SKM-1 (cell line): Measurements from ENCODE around the gene TMCC2.
A peak's percentile ranks its signal among the peaks of the same experiment; 100 is the strongest.
"Not testable (repeated sequence)": the region's sequence is repeated elsewhere in the genome, so short reads cannot be mapped to it uniquely, and the experiment has no call there.

ENCODE experiments used
- DNase-seq: peaks from one replicate; lab custom pipeline; 2025; ENCODE audit not compliant: unreplicated experiment; lab: John Stamatoyannopoulos, UW

Gene TMCC2

GRCh38 chr1:205227584-205228013 is at the start of gene TMCC2:
TSS of gene TMCC2 (plus strand) at chr1:205227946. CDS start at chr1:205228565, 619 bp downstream.
- DNase-seq, result peak; percentile 60

- no peak for DNase-seq
These were observed 47.9 kb upstream of the TMCC2 start for GRCh38 chr1:205179842-205180241.

GRCh38 chr1:205180331-205180730 is 47.4 kb upstream of the TMCC2 start:
- not testable (repeated sequence) for DNase-seq

GRCh38 chr1:205182930-205183329 is 44.8 kb upstream of the TMCC2 start:
- no peak for DNase-seq

- no peak for DNase-seq
These were observed 43.9 kb upstream of the TMCC2 start for GRCh38 chr1:205183676-205184335.

GRCh38 chr1:205186191-205186590 is 41.6 kb upstream of the TMCC2 start:
- DNase-seq, result no peak

- no peak for DNase-seq
These were observed 40.3 kb upstream of the TMCC2 start for GRCh38 chr1:205187420-205187819.

GRCh38 chr1:205188098-205188497 is 39.6 kb upstream of the TMCC2 start:
- no peak for DNase-seq

- no peak for DNase-seq
These were observed 39.1 kb upstream of the TMCC2 start for GRCh38 chr1:205188596-205188995.

GRCh38 chr1:205189131-205189530 is 38.6 kb upstream of the TMCC2 start:
- DNase-seq, result no peak

- no peak for DNase-seq
These were observed 36.7 kb upstream of the TMCC2 start for GRCh38 chr1:205190845-205191577.

- DNase-seq, result no peak
These were observed 36.1 kb upstream of the TMCC2 start for GRCh38 chr1:205191622-205192021.

GRCh38 chr1:205192287-205192686 is 35.5 kb upstream of the TMCC2 start:
- DNase-seq, result no peak

GRCh38 chr1:205199090-205199930 is 28.4 kb upstream of the TMCC2 start:
- DNase-seq, result no peak

GRCh38 chr1:205199931-205200299 is 27.8 kb upstream of the TMCC2 start:
- no peak for DNase-seq

- no peak for DNase-seq
These were observed 23.2 kb upstream of the TMCC2 start for GRCh38 chr1:205204552-205204951.

- no peak for DNase-seq
These were observed 22.7 kb upstream of the TMCC2 start for GRCh38 chr1:205205055-205205454.

- no peak for DNase-seq
These were observed 18.9 kb upstream of the TMCC2 start for GRCh38 chr1:205208811-205209210.

GRCh38 chr1:205210756-205211168 is 17.0 kb upstream of the TMCC2 start:
- DNase-seq, result no peak

- peak; percentile 97 for DNase-seq
These were observed 16.4 kb upstream of the TMCC2 start, which contains the start of gene DSTYK for GRCh38 chr1:205211169-205211838. TSS of gene DSTYK (minus strand) at chr1:205211702. CDS start at chr1:205211535, 167 bp downstream.
